ENCODE measurements around the gene BUB1. TPM values are rescaled to one million over a fixed set of nuclear protein-coding genes. Genes with fewer than 3 reads are reported as not detected.

The BUB1 gene
- total RNA-seq, 1 donor from 2014 or later, result 80.4 TPM

- Mint-ChIP-seq H3K4me3 (no peak overlapping the region), H3K36me3 (ENCODE audit: low read depth) (no peaks in the 10 kb centered on the region), H3K27me3 (ENCODE audit: low read depth) (peaks cover 10% of the 10 kb centered on the region), H3K4me1 (no peaks in the 10 kb centered on the region), H3K9me3 (no peaks in the 10 kb centered on the region), H3K27ac (ENCODE audit: unreplicated experiment) (no peak overlapping the region)
- no peak for TF ChIP-seq CTCF (conservative IDR thresholded peaks at IDR 0.05)
- DNase-seq (ENCODE audit: low read depth, low spot score), result no peak
Observed at GRCh38 chr2:110720547-110720946, 42.7 kb upstream of the BUB1 start.

DNA sequence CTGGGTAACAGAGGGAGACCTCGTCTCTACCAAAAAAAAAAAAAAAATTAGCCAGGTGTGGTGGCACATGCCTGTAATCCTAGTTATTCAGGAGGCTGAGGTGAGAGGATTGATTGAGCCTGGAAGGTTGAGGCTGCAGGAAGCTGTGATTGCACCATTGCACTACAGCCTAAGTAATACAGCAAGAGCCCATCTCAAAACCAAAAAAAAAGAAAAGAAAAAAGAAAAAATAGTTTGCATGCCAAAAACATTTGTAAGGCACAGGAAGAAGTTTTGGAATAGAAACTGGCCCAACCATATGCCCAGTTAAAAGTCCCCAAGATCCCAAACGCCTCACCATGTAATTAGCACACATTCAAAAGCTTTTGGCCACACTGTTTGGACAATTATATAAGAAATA lies 41.1 kb upstream of the BUB1 start:
- Mint-ChIP-seq H3K4me1 (no peaks in the 10 kb centered on the region), H3K27ac (ENCODE audit: unreplicated experiment) (no peak overlapping the region), H3K27me3 (ENCODE audit: low read depth) (peaks cover 9% of the 10 kb centered on the region), H3K4me3 (no peak overlapping the region), H3K9me3 (no peaks in the 10 kb centered on the region), H3K36me3 (ENCODE audit: low read depth) (no peaks in the 10 kb centered on the region)
- no peak for DNase-seq (ENCODE audit: low read depth, low spot score)
- no peak for TF ChIP-seq CTCF (conservative IDR thresholded peaks at IDR 0.05)

GRCh38 chr2:110718382-110718781 lies 40.5 kb upstream of the BUB1 start:
- DNase-seq (ENCODE audit: low read depth, low spot score), result no peak
- no peaks in the 10 kb centered on the region for H3K9me3 Mint-ChIP-seq
- H3K36me3 Mint-ChIP-seq (ENCODE audit: low read depth), result no peaks in the 10 kb centered on the region
- H3K4me1 Mint-ChIP-seq, result no peaks in the 10 kb centered on the region
- no peak overlapping the region for H3K4me3 Mint-ChIP-seq
- H3K27me3 Mint-ChIP-seq (ENCODE audit: low read depth), result peaks cover 7% of the 10 kb centered on the region
- no peak for TF ChIP-seq CTCF (conservative IDR thresholded peaks at IDR 0.05)
- no peak overlapping the region for H3K27ac Mint-ChIP-seq (ENCODE audit: unreplicated experiment)

- H3K27ac Mint-ChIP-seq (ENCODE audit: unreplicated experiment), result no peak overlapping the region
- DNase-seq (ENCODE audit: low read depth, low spot score), result no peak
- H3K4me3 Mint-ChIP-seq, result no peak overlapping the region
- peaks cover 4% of the 10 kb centered on the region for H3K27me3 Mint-ChIP-seq (ENCODE audit: low read depth)
- H3K9me3 Mint-ChIP-seq, result no peaks in the 10 kb centered on the region
- TF ChIP-seq CTCF (conservative IDR thresholded peaks at IDR 0.05), result no peak
- H3K4me1 Mint-ChIP-seq, result no peaks in the 10 kb centered on the region
- no peaks in the 10 kb centered on the region for H3K36me3 Mint-ChIP-seq (ENCODE audit: low read depth)
Observed at GRCh38 chr2:110717734-110718133, 39.9 kb upstream of the BUB1 start.

GRCh38 chr2:110716959-110717645 lies 39.2 kb upstream of the BUB1 start:
- H3K9me3 Mint-ChIP-seq, result no peaks in the 10 kb centered on the region
- H3K4me3 Mint-ChIP-seq, result no peak overlapping the region
- no peaks in the 10 kb centered on the region for H3K4me1 Mint-ChIP-seq
- H3K27ac Mint-ChIP-seq (ENCODE audit: unreplicated experiment), result no peak overlapping the region
- peaks cover 4% of the 10 kb centered on the region for H3K27me3 Mint-ChIP-seq (ENCODE audit: low read depth)
- H3K36me3 Mint-ChIP-seq (ENCODE audit: low read depth), result no peaks in the 10 kb centered on the region
- TF ChIP-seq CTCF (conservative IDR thresholded peaks at IDR 0.05), result no peak
- no peak for DNase-seq (ENCODE audit: low read depth, low spot score)
